GM21576 (cell line): Measurements from ENCODE around the gene DUS1L.
A peak's percentile ranks its signal among the peaks of the same experiment; 100 is the strongest.

Experiments used
- ATAC-seq: cut with Tn5 transposase; IDR thresholded peaks from one replicate; pipeline ENCODE4 v1.9.1; 2021; ENCODE audit warnings: mild to moderate bottlenecking, moderate library complexity; ENCODE audit not compliant: unreplicated experiment

DUS1L gene

DNA sequence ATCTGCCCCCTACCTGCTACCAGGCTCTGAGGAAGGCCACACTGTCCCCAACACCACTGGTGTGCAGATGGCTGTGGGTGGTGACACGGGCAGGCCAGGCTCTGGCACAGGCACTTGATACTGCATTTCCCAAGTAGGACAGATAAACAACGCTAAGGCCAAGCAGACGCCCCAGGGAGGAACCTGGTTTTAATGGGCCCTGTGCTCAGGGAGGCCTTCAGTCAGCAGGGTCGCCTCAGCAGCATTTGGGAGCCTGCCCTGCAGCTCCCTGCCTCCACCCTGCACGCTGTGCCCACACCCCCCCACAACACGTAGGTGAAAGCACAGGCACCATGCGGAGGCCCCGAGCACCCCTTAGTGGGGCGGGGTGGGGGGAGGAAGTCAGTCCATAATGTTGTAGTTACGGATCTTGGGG is 35.7 kb upstream of the DUS1L start:
- ATAC-seq: no peak

DNA sequence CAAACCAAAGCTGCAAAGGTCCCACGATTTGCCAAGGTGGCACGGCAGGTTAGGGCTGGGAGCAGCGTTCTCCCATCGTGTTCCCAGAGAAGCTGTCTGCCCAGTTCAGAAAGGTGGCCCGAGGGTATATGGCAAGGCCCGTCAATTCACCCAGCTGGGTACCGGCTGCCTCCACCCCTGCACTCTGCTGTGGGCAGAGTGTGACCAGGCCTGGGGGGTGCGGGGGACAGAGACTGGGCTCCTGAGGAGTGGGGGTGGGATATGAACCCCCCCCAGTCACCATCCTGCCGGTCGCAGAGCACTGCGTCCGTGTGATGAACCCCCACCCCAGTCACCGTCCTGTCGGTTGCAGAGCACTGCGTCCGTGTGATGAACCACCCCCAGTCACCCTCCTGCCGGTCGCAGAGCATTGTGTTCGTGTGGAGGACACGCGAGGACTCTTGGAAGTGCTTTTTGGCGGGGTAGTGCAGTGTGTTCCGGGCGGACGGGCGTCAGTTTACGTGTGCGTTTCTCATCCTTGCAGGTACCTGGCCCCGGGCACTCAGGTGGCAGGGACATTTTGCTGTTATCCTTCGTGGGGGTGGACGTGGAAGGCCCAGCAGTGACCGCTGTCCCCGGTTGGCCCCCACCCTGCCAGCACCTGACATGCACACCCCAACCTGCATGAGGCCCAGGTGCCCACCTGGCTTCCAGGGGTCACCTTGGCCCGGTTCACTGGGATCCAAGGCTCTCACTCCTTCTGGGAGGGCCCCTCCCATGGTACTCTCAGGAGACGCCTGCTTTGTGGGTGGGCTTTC is 35.1 kb upstream of the DUS1L start:
- ATAC-seq: no peak

DNA sequence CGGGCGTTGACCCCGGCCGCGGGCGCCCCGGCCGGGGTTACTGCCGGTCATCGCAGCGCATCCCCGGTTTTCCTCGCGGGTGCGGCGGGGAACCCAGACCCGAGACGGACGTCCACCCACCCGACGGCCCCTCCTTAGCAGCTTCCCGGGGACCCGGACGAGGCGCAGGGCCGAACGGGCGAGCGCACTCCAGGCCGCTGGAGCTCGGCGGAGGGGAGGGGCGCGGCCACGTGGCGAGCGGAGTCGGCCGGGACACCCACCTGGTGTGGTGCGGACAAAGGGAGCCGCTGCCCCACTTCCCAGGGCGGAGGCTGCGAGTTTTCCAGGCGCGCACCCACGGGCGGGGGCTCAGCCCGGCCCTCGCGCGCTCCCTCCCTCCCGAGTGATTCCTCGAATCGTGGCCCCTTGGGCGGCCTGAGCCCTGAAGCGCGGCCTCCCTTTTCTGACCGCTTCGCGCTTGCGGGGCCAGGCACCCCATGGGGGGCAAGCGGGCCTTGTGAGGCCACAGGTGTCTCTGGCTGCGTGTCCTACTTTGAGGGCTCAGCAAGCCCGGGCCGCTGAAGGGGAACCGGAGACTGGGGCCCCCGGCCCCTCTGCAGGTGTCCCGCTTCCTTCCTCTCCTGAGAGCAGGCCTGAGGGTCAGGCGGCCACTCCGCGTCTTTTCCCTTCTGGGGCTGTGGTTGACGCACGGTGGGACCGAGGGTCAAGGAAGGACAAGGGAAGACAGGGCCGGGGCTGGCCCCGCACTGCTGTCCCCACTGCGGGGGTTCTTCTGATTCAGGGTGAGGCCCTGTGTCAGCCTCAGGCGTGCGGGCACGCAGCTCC is 33.5 kb upstream of the DUS1L start:
- peak; percentile 11 for ATAC-seq

DNA sequence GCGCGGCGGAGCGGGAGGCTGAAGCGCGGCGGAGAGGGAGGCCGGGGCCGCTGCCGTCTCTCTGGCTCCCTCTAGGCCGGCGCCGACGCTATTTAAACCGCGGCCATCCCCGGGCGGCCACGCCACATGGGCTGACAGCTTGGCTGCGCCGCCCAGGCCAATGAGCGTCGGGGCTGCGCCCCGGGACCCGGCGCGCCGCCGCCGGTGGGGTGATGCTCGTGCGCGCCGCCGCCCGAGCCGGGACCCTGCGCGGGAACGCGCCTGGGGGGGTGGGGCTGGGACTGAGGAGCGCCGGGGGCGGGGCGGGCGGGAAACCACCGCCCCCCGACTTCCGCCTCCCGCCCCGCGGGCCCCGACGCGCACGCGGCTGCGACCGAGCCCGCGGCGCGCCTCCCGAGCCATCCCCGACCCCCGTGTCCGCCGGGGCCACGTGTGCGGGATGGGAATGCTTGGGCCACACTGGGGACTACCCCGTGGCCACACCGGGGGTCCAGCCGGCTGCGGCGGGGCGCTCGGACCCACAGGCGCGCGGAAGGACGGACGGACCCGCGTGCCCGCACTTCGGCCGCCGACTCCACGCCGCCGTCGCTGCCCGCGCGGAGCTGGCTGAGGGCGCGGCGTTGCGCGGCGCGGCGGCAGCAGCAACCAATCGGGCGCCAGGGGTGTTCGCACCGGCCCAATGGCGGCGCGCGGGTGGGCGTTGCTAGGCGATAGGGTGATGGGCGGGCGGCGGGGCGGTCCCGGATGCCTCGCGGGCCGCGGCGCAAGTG is 32.8 kb upstream of the DUS1L start, which contains the start of gene FASN:
Gene FASN (minus strand): TSS at position 68 of the 770 bp plus-strand sequence. CDS start 1,791 bp downstream, outside the sequence.
- peak; percentile 59 for ATAC-seq

DNA sequence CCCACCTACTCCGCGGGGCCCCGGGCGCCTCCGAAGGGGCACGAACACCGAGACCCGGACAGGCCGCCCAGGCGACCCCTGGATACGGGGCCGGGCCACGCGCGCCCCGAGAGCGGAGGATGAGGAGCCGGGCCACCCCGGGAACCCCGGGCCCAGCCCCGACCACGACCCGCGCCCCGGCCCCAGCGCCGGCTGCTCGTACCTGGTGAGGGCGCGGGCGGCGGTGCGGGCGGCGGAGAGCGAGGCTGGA is 32.2 kb upstream of the DUS1L start:
- ATAC-seq: peak; percentile 5

DNA sequence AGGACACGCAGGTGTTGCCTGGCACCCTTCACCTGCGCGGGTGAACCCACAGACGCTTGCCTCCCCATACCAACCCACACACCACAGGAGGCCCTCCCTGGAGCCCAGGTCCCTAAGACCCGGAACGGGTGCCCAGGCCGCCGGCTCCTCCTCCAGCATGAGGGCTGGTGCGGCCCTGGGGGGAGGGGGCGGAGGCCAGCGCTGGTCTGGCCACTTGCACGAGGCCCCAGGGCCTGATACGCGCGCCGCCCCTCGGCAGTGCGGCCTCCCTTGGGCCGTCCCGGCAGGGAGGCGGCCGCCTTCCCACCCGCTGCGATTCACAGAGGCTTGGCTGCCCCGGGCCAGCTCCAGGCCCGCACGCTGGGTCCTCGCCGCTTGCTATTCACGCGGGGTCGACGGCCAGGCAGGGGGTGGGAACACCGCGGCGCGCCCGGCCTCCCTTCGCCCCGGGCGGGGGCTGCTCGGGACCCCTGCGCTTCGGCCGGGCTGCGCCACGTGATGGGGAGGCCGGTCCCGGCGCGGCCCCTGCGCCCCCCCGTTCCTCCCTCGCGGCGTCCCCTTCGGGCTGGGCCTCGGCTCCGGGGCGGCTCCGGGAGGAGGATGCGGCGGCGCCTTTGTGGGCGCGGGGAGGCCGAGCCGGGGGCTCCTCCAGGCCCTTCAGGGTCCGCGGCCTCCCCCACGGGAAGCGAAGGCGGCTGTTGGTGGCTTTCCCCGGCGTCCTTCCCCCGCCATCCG is 31.7 kb upstream of the DUS1L start:
- ATAC-seq: no peak

DNA sequence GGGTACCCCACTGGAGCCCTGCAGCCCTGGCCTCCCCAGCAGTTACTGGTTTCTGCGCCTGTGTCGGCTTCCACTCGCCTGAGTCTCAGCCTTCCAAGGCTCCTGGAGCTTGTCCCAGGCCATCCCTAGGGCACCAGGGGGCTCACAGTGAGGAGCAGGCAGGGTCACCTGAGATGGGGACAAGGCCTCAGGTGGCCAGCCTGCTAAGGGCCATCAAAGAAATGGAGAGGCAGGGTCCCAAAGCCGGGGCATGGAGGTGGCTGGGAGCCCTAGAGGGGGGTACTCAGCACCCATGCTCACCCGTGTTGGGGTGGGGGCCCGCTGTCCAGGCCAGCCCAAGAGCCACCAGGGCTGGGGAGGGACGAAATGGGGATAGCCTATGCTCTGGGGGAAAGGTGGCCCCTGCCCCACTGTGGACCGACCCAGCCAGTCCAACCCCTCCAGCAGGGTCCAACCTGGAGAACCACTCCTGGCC is 31.1 kb upstream of the DUS1L start:
- ATAC-seq: no peak

- no peak for ATAC-seq
Measured at GRCh38 chr17:82095777-82096708, 30.4 kb upstream of the DUS1L start.

DNA sequence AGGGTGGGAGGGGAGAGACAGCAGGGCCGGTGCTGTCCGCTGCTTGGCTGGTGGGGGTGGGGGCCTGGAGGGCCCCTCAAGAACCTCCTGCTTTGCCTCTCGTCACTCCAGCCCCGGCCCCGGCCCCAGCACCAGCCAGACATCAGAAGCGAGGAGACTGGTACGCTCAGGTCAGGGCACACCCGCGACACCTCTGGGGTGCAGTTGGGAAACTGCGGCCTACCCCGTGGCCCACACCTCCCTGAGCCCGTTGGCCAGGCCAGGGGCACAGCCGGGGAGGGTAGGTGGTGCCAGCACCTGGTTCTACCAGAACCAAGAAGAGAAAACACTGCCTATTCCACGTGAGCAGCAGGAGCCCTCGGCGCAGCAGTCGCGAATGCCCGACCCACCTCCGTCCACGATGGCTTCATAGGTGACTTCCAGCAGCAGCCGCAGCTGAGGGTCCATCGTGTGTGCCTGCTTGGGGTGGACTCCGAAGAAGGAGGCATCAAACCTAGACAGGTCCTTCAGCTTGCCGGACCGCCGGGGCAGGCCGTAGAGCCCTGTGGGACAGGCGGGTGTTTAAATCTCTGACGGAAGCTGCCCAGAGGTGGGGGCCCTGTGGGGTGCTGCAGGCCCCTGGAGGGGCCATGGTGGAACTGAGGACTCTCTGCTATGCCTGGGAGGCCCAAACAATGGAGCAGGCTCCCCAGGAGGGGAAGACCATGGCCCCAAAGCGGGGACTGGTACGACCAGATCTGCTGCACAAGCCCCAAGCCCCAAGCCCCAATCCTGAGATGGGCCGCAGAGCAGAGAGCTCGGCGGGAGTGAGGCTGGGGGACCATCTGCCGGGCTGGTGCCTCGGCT is 29.6 kb upstream of the DUS1L start:
- ATAC-seq: no peak

- ATAC-seq: no peak
Measured at GRCh38 chr17:82092995-82093751, 27.6 kb upstream of the DUS1L start.

DNA sequence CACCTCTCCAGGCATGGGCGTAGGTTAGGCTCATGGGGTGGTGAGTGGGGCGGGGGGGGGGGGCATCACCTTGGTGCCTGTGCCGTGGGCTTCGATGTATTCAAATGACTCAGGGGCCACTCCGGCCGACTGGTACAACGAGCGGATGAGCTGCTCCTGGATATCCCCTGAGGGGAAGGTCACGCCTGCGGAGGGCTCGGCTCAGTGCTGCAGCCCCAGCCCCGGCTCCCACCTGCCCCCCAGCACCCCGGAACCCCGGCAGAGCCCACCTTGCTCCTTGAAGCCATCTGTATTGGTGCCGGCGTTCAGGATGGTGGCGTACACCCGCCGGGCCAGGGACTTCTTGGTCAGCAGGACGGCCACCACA is 27.0 kb upstream of the DUS1L start:
- ATAC-seq: no peak

GRCh38 chr17:82092094-82092586 is 26.5 kb upstream of the DUS1L start:
- ATAC-seq: no peak

- ATAC-seq: no peak
Measured at GRCh38 chr17:82091264-82092066, 25.9 kb upstream of the DUS1L start.

GRCh38 chr17:82090549-82091263 is 25.1 kb upstream of the DUS1L start:
- no peak for ATAC-seq

DNA sequence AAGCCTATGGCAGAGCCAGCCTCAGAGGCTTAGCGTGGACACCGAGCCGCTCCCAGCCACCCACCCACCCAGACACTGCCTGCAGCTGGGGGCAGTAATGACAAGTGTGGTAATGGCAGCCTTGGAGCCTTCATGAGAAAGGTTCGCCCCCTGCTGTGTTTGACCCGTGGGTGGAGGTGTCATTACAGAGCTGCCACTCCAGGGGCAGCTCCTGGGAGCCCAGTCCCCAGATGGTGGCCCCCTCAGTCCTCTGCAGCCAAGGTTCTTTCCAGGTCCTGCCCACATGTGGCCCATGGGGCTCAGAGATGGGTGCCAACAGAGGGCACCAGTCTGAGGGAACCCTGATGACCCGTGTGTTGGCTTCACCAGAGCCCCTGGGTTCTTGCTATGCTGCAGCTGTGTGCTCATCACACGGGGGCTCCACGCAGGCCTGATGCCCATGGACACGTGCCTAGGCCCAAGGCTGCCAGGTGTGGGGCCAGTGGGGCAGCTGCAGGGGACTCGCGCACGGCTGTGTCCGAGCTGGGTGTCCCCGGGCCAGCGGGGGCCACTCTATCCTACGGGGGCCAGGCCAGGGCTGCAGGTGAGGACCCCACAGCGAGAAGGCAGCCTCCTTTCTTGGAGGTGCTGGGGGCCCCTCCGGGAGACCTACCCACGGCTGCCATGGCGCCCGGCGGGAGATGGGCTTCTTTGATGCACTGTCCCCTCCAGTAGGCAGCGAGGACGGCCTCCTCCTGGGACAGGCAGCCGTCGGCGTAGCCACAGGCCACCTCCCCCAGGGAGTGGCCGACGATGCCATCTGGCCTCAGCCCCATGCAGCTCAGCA is 24.3 kb upstream of the DUS1L start:
- no peak for ATAC-seq
